Measurements from ENCODE around the gene KIF6.

KIF6 gene

GRCh38 chr6:39445667-39446066 is 279.5 kb downstream of the KIF6 start:
- no peak overlapping the region for H3K4me3 ChIP-seq (replicated peaks; ENCODE audit: insufficient read depth, low read length)
- H3K27me3 ChIP-seq (ENCODE audit: insufficient read depth, poor library complexity, severe bottlenecking) = no peaks in the 10 kb centered on the region
- TF ChIP-seq POLR2AphosphoS5 (IDR thresholded peaks at IDR 0.05; ENCODE audit: low read depth) (no peak), GABPA (IDR thresholded peaks at IDR 0.05; ENCODE audit: low read depth) (no peak), REST (IDR thresholded peaks at IDR 0.05; ENCODE audit: insufficient replicate concordance, low read depth) (no peak), SPI1 (IDR thresholded peaks at IDR 0.05; ENCODE audit: borderline replicate concordance, low read depth) (no peak)
- TF ChIP-seq, protein P1, sequence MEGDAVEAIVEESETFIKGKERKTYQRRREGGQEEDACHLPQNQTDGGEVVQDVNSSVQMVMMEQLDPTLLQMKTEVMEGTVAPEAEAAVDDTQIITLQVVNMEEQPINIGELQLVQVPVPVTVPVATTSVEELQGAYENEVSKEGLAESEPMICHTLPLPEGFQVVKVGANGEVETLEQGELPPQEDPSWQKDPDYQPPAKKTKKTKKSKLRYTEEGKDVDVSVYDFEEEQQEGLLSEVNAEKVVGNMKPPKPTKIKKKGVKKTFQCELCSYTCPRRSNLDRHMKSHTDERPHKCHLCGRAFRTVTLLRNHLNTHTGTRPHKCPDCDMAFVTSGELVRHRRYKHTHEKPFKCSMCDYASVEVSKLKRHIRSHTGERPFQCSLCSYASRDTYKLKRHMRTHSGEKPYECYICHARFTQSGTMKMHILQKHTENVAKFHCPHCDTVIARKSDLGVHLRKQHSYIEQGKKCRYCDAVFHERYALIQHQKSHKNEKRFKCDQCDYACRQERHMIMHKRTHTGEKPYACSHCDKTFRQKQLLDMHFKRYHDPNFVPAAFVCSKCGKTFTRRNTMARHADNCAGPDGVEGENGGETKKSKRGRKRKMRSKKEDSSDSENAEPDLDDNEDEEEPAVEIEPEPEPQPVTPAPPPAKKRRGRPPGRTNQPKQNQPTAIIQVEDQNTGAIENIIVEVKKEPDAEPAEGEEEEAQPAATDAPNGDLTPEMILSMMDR (IDR thresholded peaks at IDR 0.05; ENCODE audit: insufficient read depth, low read length) = no peak
- no peak overlapping the region for H3K27ac ChIP-seq (replicated peaks)
- DNase-seq (ENCODE audit: low read depth in 1 of 2, low spot score in 1 of 2) = no peak

GRCh38 chr6:39444479-39445019 is 280.7 kb downstream of the KIF6 start:
- TF ChIP-seq GABPA (IDR thresholded peaks at IDR 0.05; ENCODE audit: low read depth) = no peak
- TF ChIP-seq REST (IDR thresholded peaks at IDR 0.05; ENCODE audit: insufficient replicate concordance, low read depth) = no peak
- TF ChIP-seq, protein P1 (IDR thresholded peaks at IDR 0.05; ENCODE audit: insufficient read depth, low read length) = no peak
- no peak overlapping the region for H3K27ac ChIP-seq (replicated peaks)
- H3K4me3 ChIP-seq (replicated peaks; ENCODE audit: insufficient read depth, low read length) = no peak overlapping the region
- no peaks in the 10 kb centered on the region for H3K27me3 ChIP-seq (ENCODE audit: insufficient read depth, poor library complexity, severe bottlenecking)
- no peak for DNase-seq (ENCODE audit: low read depth in 1 of 2, low spot score in 1 of 2)

DNA sequence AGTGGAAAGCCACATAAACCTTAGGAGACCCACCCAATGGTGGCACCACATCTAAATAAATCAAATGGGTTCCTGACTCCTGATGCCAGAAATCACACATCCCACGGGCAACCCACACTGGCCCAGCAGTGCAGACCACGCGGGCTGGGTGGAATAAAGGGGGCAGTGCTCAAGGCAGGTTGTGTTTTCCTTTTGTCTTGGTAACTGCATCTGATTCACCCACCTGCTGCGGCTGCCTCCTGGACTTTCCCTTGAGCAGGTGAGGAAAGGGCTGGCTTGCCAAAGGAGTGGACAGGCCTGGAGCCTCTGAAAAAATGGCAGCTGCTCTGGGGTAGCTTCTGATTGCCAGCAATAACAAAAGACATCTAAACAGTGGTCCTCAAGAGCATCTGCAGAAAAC is 283.2 kb downstream of the KIF6 start:
- no peaks in the 10 kb centered on the region for H3K27me3 ChIP-seq (ENCODE audit: insufficient read depth, poor library complexity, severe bottlenecking)
- no peak for TF ChIP-seq SPI1 (IDR thresholded peaks at IDR 0.05; ENCODE audit: borderline replicate concordance, low read depth)
- no peak for TF ChIP-seq GABPA (IDR thresholded peaks at IDR 0.05; ENCODE audit: low read depth)
- no peak for TF ChIP-seq POLR2AphosphoS5 (IDR thresholded peaks at IDR 0.05; ENCODE audit: low read depth)
- TF ChIP-seq, protein P1 (IDR thresholded peaks at IDR 0.05; ENCODE audit: insufficient read depth, low read length) = no peak
- TF ChIP-seq REST (IDR thresholded peaks at IDR 0.05; ENCODE audit: insufficient replicate concordance, low read depth) = no peak
- H3K27ac ChIP-seq (replicated peaks) = no peak overlapping the region
- DNase-seq (ENCODE audit: low read depth in 1 of 2, low spot score in 1 of 2) = no peak
- no peak overlapping the region for H3K4me3 ChIP-seq (replicated peaks; ENCODE audit: insufficient read depth, low read length)
